ENCODE data around the gene DOCK9.
A peak's percentile ranks its signal among the peaks of the same experiment; 100 is the strongest.

The DOCK9 gene, protein sequence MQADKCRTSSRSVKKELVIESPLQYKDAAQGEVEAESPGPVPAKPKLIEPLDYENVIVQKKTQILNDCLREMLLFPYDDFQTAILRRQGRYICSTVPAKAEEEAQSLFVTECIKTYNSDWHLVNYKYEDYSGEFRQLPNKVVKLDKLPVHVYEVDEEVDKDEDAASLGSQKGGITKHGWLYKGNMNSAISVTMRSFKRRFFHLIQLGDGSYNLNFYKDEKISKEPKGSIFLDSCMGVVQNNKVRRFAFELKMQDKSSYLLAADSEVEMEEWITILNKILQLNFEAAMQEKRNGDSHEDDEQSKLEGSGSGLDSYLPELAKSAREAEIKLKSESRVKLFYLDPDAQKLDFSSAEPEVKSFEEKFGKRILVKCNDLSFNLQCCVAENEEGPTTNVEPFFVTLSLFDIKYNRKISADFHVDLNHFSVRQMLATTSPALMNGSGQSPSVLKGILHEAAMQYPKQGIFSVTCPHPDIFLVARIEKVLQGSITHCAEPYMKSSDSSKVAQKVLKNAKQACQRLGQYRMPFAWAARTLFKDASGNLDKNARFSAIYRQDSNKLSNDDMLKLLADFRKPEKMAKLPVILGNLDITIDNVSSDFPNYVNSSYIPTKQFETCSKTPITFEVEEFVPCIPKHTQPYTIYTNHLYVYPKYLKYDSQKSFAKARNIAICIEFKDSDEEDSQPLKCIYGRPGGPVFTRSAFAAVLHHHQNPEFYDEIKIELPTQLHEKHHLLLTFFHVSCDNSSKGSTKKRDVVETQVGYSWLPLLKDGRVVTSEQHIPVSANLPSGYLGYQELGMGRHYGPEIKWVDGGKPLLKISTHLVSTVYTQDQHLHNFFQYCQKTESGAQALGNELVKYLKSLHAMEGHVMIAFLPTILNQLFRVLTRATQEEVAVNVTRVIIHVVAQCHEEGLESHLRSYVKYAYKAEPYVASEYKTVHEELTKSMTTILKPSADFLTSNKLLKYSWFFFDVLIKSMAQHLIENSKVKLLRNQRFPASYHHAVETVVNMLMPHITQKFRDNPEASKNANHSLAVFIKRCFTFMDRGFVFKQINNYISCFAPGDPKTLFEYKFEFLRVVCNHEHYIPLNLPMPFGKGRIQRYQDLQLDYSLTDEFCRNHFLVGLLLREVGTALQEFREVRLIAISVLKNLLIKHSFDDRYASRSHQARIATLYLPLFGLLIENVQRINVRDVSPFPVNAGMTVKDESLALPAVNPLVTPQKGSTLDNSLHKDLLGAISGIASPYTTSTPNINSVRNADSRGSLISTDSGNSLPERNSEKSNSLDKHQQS (N-terminal part only)

DNA sequence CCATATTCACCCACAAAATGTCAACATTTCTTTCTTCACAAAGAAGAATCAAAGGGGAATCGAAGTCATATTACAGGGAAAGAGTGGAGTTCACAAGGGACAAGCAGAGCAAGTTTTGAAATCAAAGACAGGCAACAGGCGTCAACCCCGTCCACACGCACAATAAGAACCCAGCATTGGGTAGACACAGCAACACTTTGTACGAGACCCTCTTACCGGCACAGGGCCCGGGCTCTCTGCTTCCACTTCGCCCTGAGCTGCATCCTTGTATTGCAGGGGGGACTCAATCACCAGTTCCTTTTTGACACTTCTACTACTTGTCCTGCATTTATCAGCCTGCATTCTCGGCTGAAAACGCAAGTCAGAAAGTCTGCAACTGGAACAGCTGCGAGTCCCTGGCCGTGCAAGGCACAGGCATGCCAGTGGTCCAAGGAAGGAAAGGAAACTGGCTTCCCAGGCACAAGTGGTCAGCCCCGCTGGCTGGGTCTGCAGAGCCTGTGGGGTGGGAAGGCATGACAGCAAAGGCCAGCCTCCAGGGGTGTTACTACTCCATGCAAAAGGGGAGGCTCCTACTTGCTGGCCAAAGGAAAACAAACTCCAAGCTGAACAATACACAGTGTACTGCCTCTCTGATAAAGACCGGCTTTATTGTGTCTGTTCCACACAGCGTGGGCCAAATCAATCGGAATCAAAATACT is at the start of gene DOCK9:
Gene DOCK9 (minus strand): TSS at position 497 of the 698 bp plus-strand sequence. CDS start 155 bp downstream, at position 342.
- DNase-seq = no peak

DNA sequence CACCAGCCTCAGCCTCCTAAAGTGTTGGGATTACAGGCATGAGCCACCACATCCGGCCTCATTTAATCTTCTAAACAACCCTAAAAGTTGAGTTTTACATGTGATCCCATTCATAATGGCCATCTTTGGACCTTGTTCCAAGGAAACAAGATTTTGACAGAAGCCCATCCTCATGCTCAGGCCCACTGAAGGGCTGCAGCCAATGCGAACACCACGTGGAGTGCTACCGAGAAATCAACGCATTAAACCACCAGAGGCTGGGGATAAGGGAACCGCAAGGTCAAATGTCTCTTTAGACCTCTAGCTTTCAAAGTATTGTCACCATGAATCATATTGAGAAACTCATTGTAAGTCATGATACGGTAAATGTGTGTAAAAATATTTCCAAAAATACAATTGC is 49.4 kb upstream of the DOCK9 start:
- no peak for DNase-seq

DNA sequence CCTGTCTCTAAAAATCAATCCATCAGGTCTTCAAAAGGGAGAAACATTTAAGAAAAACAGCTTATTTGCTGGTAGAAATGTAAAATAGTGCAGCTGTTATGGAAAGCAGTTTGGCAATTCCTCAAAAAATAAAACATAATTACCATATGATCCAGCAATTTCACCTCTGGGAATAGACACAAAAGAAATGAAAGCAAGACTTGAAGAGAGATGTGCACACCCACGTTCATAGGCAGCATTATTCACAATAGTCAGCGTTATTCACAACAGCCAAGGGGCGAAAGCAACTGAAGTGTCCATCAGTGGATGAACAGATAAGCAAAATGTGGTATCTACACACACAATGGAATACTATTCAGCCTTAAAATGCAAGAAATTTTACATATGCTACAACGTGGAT is 45.1 kb upstream of the DOCK9 start:
- DNase-seq = no peak

DNA sequence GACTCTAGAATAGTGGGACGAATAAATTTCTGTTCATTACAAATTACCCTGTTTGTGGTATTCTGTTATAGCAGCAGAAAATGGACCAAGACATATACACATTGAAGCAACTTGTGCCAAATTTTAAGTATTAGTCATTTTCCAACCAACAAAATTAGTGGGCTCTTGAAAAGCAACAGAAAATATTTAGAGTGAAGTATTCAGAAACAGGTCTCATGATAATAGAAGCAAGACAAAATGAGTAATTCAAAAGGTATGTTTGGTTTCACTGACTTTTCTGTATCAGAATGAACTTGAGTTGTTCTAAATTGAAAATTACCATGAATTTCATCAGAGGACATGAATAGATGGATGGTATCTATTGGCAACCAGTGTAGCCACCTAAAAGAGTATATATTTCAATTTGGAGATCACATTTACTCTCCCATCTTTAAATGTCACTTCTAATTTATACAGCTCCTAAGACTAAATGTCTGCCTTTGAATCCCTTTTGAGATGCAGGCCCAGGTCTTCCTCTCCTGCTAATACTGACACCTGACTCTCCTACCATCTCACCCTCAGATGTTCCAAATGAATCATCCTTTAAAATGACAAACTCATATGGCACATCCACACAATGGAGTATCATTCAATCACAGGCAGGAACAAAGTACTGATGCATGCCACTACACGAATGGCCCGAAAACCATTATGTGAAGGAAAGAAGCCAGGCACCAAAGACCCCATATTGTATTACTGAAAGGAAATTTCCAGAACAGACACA is 40.7 kb upstream of the DOCK9 start:
- no peak for DNase-seq

DNA sequence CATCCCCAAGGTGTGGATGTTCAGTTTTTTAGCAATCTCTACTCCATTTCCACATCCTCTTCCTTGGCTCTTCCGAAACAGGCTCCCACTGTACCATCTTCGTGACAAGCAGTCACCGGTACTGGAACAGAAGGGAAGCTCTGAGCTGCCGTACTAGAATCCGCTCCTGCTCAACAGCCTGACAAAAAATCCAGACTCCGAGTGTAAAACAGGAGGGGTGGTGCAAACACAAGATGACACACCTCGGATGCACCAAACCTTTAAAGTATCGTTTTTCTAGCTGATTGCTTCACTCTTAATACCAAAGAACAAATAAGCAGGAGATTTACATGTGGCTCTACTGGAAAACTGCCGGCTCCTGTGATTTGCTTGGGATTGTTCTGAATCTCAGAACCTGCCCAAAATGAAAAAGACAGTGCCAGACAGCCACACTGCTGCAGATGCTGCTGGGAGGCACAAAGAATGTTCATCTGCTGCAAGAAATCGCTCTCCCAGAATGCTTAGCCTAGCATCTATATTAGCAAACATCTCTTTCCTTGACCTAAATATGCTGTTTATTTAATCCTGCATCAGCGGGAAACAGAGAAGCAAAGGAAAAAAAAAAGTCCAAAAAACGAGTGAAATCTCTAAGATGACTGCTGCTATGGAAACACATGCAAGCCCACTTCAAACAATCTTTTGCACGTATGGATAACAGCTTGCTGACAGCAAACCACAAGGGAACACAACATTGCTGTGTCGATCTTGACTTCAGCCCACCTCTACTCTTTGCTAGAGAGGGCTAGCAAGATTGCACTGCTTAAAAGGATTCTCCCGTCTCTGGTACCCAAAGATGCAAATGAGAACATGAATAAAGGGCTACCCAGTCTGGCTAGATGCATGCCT is 38.0 kb upstream of the DOCK9 start:
- no peak for DNase-seq

DNA sequence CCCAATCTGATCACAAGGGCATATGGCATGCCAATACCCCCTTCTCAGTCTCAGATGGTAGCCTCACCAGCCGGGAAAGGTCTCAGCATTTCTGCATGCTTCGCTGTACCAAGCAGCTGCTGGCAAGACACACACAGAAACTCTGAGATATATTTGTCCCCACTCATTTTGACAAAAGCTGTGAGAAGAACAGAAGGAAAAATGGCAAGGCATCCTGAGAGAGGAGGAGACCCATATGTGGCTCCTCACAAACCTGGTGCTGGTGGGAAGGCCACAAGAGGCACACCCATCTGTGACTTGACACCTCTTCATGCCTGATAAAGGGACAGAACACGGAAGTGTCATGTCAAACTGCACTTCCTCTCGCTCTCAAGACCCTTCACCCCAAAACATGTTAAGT is 36.7 kb upstream of the DOCK9 start:
- no peak for DNase-seq

DNA sequence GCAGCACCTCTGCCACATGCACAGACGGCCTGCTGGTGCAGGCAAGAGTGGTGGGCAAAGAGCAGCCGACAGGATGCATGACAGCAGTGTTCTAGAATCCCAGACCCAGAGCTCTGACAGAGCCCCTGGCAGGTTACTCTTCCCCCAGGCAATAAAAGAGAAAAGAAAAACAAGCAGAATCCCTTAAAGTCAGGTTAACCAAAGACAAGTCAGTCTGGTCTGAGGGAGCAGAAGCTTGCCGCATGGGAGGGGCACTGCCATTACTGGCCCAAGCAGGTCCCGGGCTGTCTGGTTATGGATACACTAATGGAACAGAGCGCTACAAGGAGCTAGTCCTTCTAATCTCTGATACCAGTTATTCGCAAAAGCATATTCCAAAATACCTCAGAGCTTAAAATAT is 36.1 kb upstream of the DOCK9 start:
- DNase-seq = no peak

DNA sequence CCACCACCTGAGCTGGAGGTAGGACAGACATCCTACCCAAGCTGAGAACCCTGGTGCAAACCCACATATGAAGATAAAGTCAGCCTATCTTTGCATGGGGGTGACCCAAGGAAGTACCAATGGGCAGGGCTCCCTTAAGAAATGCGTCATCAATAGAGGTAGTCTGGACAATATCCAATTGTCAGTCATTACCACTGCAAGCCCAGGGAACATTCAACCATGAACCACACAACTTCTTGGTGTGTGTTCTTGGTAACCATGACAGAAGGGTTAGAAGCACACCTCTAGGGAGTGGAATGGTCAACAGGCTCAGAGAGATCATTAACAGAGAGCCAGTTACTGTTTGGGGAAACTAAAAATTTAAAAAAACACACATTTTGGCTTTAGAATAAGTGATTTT is 34.7 kb upstream of the DOCK9 start:
- DNase-seq = no peak

DNA sequence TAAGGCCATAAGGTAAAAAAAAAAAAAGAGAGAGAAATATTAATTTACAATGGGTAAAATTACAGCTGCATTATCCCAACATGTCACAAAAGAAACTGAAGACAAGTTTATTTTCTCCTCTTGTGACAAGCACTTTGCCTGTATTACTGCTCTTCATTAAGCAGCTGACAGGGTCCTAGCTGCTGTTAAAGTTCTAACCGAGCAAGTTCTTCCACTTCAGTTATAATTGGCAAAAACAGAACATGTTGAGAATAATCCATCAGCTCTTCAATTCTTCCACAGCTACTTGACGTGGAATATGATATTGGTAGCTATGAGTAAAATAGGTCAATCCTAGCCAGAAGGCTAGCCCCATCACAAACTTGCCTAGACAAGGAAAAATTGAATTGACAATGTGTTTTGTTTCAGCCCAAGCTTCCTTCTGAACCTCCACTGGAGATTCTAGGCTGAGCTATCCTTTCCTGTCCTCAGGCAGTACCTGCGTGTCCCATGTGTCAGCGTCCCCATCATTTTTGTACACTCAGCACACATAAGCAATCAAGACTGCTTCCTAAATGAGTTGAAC is 32.2 kb upstream of the DOCK9 start:
- DNase-seq = no peak

DNA sequence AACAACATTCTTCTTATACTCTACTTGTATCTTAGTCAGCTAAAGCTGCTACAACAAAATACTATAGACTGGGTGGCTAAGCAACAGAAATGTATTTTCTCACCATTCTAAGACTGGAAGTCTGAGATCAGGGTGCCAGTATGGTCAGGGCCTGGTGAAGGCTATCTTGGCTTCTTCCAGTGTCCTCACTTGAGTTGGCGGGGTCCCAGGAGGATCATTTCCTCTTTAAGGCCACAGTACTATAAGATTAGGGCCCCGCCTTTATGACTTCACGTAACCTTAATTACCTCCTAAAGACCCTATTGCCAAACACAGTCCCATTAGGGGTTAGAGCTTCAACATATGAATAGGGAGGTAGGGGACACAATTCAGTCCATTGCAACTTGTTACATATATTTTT is 30.7 kb upstream of the DOCK9 start:
- no peak for DNase-seq

DNA sequence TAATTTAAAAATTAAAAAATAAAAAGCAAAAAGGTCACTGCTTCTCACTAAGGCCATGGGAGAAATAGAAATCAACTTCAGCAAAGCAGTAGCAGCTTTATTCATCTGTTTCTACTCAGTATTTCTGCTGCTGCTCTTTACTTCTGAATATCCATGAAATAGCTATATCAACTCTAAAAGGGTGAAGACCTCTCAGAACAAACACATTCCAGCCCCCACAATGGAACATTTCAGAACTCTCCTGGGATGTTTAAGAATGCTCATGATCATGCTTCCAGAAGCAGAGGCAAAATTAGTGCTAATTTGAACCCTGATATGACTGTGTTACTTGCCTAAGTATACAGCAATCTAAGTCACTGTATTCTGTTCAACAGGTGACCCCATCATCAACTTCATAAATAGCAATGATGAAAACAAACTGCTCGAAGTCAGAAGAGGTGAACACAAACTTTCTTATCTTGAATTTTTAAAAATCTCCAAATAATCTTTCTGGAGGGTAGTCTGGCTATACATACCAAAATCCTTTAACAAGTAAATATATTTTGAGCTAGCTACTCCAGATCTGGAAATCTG is 29.6 kb upstream of the DOCK9 start:
- no peak for DNase-seq

DNA sequence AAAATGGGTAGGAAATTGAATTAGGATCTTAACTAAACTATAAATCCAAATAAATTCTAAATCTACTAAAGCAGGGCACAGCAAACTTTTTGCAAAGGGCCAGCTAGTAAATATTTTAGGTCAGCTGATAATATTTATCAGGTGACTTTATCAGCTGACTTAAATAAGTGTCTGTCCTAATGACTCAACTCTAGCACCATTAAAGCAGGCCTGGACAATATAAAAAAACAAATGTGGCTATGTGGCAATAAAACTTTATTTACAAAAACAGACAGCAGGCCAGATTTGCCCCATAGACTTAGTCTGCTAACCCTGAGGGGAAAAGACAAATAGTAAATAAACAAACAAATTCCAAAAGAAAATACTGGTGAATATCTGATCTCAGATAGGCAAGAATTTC is 27.7 kb upstream of the DOCK9 start:
- DNase-seq = no peak

DNA sequence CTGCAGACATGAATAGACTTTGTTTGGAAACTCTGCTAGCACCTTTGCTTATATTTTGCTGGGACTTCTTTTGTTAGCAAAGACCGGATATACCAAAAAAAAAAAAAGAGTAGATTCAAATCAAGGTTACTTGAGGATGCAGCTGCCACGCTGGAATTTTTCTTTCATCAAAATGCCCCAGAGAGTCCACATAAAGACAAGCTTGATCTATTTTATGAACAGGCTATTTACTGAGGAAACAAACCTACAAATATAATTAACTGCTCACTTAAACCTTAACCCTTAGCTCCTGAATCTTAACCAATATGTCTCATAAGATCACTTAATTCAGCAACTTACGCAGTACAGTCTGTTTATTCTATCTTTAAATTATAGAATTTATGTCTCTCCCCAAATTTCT is 27.1 kb upstream of the DOCK9 start:
- no peak for DNase-seq

DNA sequence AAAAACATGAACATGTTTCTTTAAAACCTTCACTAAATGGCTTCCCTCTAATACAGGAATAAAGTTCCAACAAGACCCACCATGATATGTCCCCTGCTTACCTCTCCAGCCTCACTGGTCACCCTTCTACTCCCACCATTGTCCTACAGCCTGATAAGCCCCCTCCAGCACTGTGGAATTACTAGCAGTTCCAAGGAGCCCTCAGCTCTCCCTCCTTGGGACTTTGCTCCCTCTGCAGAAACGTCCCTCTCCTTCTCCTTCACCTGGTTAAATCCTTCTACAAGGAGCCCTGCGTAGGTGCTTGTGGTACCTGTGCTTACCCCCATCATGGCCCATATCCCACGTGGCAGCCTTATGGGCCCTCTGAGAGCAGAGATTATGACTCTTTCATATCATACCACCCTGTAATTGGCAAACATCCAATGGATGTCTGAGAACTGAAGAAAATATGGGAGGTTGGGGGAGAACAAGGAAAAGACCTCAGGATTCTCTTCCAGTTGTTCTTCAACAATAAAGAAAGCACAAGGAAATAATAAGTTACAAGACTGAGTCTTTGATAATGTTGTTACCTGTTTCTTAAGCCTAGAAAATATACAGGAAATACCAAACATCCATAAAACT is 26.1 kb upstream of the DOCK9 start:
- DNase-seq = no peak

DNA sequence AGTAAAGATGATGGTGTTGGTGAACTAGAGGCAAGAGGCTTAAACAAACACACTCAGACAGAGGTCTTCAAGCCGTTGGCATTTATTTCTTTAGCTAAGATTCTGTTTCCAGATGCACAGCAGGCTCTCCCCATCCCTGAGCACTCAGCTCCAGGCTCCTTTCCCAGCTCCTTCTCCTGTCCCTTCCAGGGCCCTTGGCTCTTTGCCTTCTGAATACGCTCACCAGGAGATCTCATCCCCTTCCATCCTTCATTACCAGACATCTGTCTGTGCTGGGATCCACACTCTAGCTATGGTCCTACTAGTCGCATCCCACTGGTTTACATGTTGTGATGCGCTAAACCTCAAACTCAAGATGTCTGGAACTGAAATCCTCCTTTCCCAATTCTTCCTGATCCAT is 25.3 kb upstream of the DOCK9 start:
- DNase-seq = no peak

DNA sequence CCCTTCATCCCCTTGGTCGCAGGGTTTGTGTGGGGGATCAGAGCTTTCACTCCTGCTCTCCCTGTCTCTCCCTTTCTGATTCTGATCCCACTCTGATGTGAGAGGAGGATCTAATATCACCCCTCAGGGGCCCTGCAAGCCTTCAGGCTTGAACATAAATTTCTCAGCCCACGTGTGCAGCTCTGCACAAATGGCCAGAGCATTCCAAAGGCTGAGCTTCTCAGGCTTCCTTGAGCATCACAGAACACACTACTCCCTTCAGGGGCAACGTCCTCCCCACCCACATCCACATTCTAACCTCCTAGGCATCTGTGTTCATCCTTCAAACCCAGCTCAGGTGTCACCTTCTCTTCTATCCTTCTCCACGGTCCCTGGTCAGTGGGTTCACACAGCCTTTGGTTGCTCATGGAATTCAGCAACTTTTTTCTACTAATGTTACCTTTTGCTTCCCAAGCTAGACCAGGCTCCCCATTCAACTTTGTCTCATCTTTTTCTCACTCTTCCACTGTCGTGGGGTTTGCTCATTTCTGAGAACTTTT is 24.4 kb upstream of the DOCK9 start:
- no peak for DNase-seq

DNA sequence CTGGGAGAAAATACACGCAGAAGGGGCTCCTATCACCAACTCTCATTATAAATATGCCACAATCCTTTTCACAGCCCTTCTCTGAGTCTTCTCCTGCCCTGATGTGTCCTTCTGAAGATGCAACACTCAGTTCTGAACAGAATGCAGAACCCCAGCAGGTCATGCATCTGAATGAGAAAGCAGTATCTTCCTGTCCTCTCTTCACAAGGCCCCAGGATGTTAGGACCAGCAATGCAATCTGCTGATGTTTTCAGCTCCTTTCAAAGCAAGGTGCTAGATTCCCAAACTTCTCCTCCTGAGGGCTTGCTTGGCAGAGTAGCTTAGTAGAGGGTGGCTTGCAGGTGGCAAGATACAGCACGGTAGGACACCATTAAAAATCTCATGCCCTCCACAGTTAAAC is 22.3 kb upstream of the DOCK9 start:
- peak; percentile 18 for DNase-seq

DNA sequence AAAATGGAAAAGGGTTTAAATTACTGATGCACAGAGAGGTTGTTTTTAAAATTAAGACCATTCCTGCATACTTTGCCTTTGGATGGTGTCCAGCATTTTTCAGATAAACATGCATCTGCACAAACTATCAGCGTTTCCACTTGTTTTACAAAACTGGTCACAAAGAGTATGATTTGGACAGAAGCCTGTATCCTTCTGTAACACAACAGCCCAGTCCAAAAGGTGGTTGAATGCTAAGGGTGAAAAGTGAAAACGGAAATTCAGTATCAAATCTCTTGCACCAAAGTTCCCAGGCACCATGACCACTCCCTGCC is 21.7 kb upstream of the DOCK9 start:
- no peak for DNase-seq
